PC-3 (cell line): ENCODE measurements around the gene NME7. TPM values are rescaled to one million over a fixed set of nuclear protein-coding genes. Genes with fewer than 3 reads are reported as not detected.

ENCODE experiments used
- ATAC-seq: fragments of 200-7000 bp; cut with Tn5 transposase; 2 replicates; pipeline ENCODE4 v1.9.1; 2020; ENCODE audit warnings: mild to moderate bottlenecking, moderate library complexity
- BruUV-seq: library from RNA; stranded (reverse); fragments of 400-500 nt; replicated peaks from 2 replicates; lab custom pipeline; 2021; lab: Mats Ljungman, UMichigan
- CTCF ChIA-PET: fragments of 300-600 bp; sonication (Branson Sonifier 250); formaldehyde crosslinking; loops from one replicate; lab custom pipeline; 2022; ENCODE audit warnings: antibody characterized with exemption; lab: Charles Lee
- POLR2A ChIA-PET: fragments of 300-600 bp; sonication (Branson Sonifier 250); formaldehyde crosslinking; loops from one replicate; lab custom pipeline; 2022; ENCODE audit warnings: antibody characterized with exemption; ENCODE audit not compliant: unreplicated experiment; lab: Charles Lee
- DNase-seq: peaks from one replicate; pipeline ENCODE4 v3.0.0-alpha.2; 2015
- H2AFZ ChIP-seq: fragments of 300-600 bp; sonication (generic); 2 replicates; pipeline ENCODE4 v1.6.0; 2016; ENCODE audit warnings: antibody characterized with exemption, low read length
- H3F3A ChIP-seq: fragments of 300-600 bp; sonication (generic); one replicate; pipeline ENCODE4 v1.6.0; 2017; ENCODE audit warnings: antibody characterized with exemption, low read length, control low read depth, mild to moderate bottlenecking; ENCODE audit not compliant: unreplicated experiment
- H3K27ac ChIP-seq: fragments of 300-600 bp; sonication (generic); 2 replicates; pipeline ENCODE4 v1.5.1; 2016; ENCODE audit warnings: mild to moderate bottlenecking, low read length
- H3K27me3 ChIP-seq: fragments of 300-600 bp; sonication (generic); 2 replicates; pipeline ENCODE4 v1.6.1; 2016; ENCODE audit warnings: low read length, mixed read lengths
- H3K36me3 ChIP-seq: fragments of 300-600 bp; sonication (generic); 2 replicates; pipeline ENCODE4 v1.6.1; 2016; ENCODE audit warnings: low read depth, mixed run types, low read length, mixed read lengths
- H3K4me1 ChIP-seq: fragments of 300-600 bp; sonication (generic); 2 replicates; pipeline ENCODE4 v1.5.1; 2016; ENCODE audit warnings: low read length; ENCODE audit not compliant: insufficient read depth
- H3K4me2 ChIP-seq: fragments of 300-600 bp; sonication (generic); 2 replicates; pipeline ENCODE4 v1.6.0; 2016; ENCODE audit warnings: low read length
- H3K4me3 ChIP-seq: fragments of 300-600 bp; sonication (generic); 2 replicates; pipeline ENCODE4 v1.5.1; 2016; ENCODE audit warnings: mild to moderate bottlenecking, low read length, mixed read lengths
- H3K79me2 ChIP-seq: fragments of 300-600 bp; sonication (generic); 2 replicates; pipeline ENCODE4 v1.6.1; 2017; ENCODE audit warnings: low read length, mixed read lengths
- H3K9ac ChIP-seq: fragments of 300-600 bp; sonication (generic); 2 replicates; pipeline ENCODE4 v1.6.0; 2016; ENCODE audit warnings: mild to moderate bottlenecking, low read length
- H3K9me2 ChIP-seq: fragments of 300-600 bp; sonication (generic); replicated peaks from 2 replicates; pipeline ENCODE4 v1.6.1; 2016; ENCODE audit warnings: mixed run types, low read length, mixed read lengths
- H3K9me3 ChIP-seq: fragments of 300-600 bp; sonication (generic); 2 replicates; pipeline ENCODE4 v1.6.1; 2016; ENCODE audit warnings: low read length, mixed read lengths
- H4K20me1 ChIP-seq: fragments of 300-600 bp; sonication (generic); 2 replicates; pipeline ENCODE4 v1.6.1; 2016; ENCODE audit warnings: low read length, mixed read lengths
- EZH2 ChIP-seq: fragments of 300-600 bp; sonication (generic); IDR thresholded peaks from one replicate; pipeline ENCODE4 v1.6.1; 2017; ENCODE audit warnings: antibody characterized with exemption, mild to moderate bottlenecking, low read length; ENCODE audit not compliant: unreplicated experiment
- EZH2phosphoT487 ChIP-seq: fragments of 300-600 bp; sonication (generic); IDR thresholded peaks from 2 replicates; pipeline ENCODE4 v1.6.1; 2018; ENCODE audit warnings: mild to moderate bottlenecking, antibody characterized with exemption, low read length, borderline replicate concordance
- intact Hi-C: fragments of 100-400 bp; cut with micrococcal nuclease; formaldehyde crosslinking; loops from 2 replicates; pipeline ENCODE4 v1.9.0; 2023
- total RNA-seq: library from RNA; depleted of rRNA; stranded (reverse); fragments of >200 nt; gene quantifications from 2 replicates; pipeline ENCODE4 v1.2.3, GENCODE V29; 2014
- TF ChIP-seq, protein P1 (sequence below): fragments of 300-600 bp; sonication (generic); conservative IDR thresholded peaks from 2 replicates; pipeline ENCODE4 v1.5.1; 2017; ENCODE audit warnings: antibody characterized with exemption, low read depth, mild to moderate bottlenecking, low read length

NME7 gene
- total RNA-seq, 1 experiment from 2014 or later: 18.9 TPM

GRCh38 chr1:169098380-169098779, 269.2 kb downstream of the NME7 start:
- CTCF ChIA-PET: no interaction called here
- H3K27me3 ChIP-seq: no peaks in the 10 kb centered on the region

GRCh38 chr1:169094897-169095569, 272.6 kb downstream of the NME7 start:
- ATAC-seq: no peak
- H3F3A ChIP-seq: no peaks in the 10 kb centered on the region
- TF ChIP-seq EZH2: no peak
- TF ChIP-seq, protein P1, sequence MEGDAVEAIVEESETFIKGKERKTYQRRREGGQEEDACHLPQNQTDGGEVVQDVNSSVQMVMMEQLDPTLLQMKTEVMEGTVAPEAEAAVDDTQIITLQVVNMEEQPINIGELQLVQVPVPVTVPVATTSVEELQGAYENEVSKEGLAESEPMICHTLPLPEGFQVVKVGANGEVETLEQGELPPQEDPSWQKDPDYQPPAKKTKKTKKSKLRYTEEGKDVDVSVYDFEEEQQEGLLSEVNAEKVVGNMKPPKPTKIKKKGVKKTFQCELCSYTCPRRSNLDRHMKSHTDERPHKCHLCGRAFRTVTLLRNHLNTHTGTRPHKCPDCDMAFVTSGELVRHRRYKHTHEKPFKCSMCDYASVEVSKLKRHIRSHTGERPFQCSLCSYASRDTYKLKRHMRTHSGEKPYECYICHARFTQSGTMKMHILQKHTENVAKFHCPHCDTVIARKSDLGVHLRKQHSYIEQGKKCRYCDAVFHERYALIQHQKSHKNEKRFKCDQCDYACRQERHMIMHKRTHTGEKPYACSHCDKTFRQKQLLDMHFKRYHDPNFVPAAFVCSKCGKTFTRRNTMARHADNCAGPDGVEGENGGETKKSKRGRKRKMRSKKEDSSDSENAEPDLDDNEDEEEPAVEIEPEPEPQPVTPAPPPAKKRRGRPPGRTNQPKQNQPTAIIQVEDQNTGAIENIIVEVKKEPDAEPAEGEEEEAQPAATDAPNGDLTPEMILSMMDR: no peak
- TF ChIP-seq EZH2phosphoT487: no peak
- CTCF ChIA-PET: no interaction called here
- POLR2A ChIA-PET: no interaction called here
- intact Hi-C loops: no loop called here
- no peak overlapping the region for H3K4me2 ChIP-seq
- H3K9ac ChIP-seq: no peak overlapping the region
- no peaks in the 10 kb centered on the region for H3K27me3 ChIP-seq
- no peaks in the 10 kb centered on the region for H3K9me2 ChIP-seq
- H2AFZ ChIP-seq: no peak overlapping the region
- 0 out of 2 replicates have a peak, but pooled peaks cover under 1% of the 10 kb centered on the region for H3K4me1 ChIP-seq
- DNase-seq: no peak
- H3K4me3 ChIP-seq: no peak overlapping the region
- H4K20me1 ChIP-seq: no peaks in the 10 kb centered on the region
- H3K27ac ChIP-seq: no peak overlapping the region
- H3K79me2 ChIP-seq: no peaks in the 10 kb centered on the region
- no TSS peak for BruUV-seq
- no peaks in the 10 kb centered on the region for H3K9me3 ChIP-seq
- H3K36me3 ChIP-seq: no peaks in the 10 kb centered on the region

More at GRCh38 chr1:169098380-169098779, 269.2 kb downstream of the NME7 start:
- H3K79me2 ChIP-seq: no peaks in the 10 kb centered on the region
- no peak overlapping the region for H2AFZ ChIP-seq
- H3K9ac ChIP-seq: no peak overlapping the region
- BruUV-seq: no TSS peak
- no peaks in the 10 kb centered on the region for H3K9me2 ChIP-seq
- intact Hi-C loops: no loop called here
- H3K4me1 ChIP-seq: peaks cover 18% of the 10 kb centered on the region
- no peaks in the 10 kb centered on the region for H4K20me1 ChIP-seq
- H3F3A ChIP-seq: no peaks in the 10 kb centered on the region
- no peaks in the 10 kb centered on the region for H3K9me3 ChIP-seq
- DNase-seq (no peak), ATAC-seq (no peak)
- H3K36me3 ChIP-seq: no peaks in the 10 kb centered on the region
- POLR2A ChIA-PET: no interaction called here
- no peak overlapping the region for H3K27ac ChIP-seq
- H3K4me2 ChIP-seq: no peak overlapping the region
- TF ChIP-seq EZH2: no peak
- no peak for TF ChIP-seq EZH2phosphoT487
- TF ChIP-seq, protein P1: no peak
- no peak overlapping the region for H3K4me3 ChIP-seq

- Histone ChIP-seq H3K36me3 (no peaks in the 10 kb centered on the region), H3F3A (no peaks in the 10 kb centered on the region), H3K27me3 (no peaks in the 10 kb centered on the region), H3K4me3 (no peak overlapping the region), H3K4me2 (no peak overlapping the region), H2AFZ (no peak overlapping the region), H3K9me2 (no peaks in the 10 kb centered on the region), H3K9me3 (no peaks in the 10 kb centered on the region), H3K4me1 (no peaks in the 10 kb centered on the region), H3K79me2 (no peaks in the 10 kb centered on the region), H3K27ac (no peak overlapping the region), H3K9ac (no peak overlapping the region), H4K20me1 (no peaks in the 10 kb centered on the region)
- ChIA-PET POLR2A (no interaction called here), CTCF (no interaction called here)
- ATAC-seq (no peak), DNase-seq (no peak)
- BruUV-seq: no TSS peak
- no peak for TF ChIP-seq EZH2phosphoT487
- intact Hi-C loops: no loop called here
Measured at GRCh38 chr1:169092399-169092798, 275.2 kb downstream of the NME7 start.
